Osteoblast (primary cell): ENCODE data around the gene GNAT2. TPM values are rescaled to one million over a fixed set of nuclear protein-coding genes. Genes with fewer than 3 reads are reported as not detected.
A peak's percentile ranks its signal among the peaks of the same experiment; 100 is the strongest.

ENCODE experiments used
- DNase-seq: peaks from one replicate; pipeline ENCODE4 v3.0.0; 2011; ENCODE audit warnings: low spot score, mixed read lengths; ENCODE audit not compliant: insufficient read length; ENCODE audit errors: missing footprints
- H2AFZ ChIP-seq: 2 replicates; pipeline ENCODE4 v1.6.0; 2011; ENCODE audit warnings: mild to moderate bottlenecking, low read length
- H3K27ac ChIP-seq: 2 replicates; pipeline ENCODE4 v1.5.1; 2011; ENCODE audit warnings: mild to moderate bottlenecking, low read depth, low read length, moderate library complexity
- H3K27me3 ChIP-seq: 2 replicates; pipeline ENCODE4 v1.6.0; 2012; ENCODE audit warnings: mild to moderate bottlenecking, control low read depth, inconsistent platforms, low read length, moderate library complexity; ENCODE audit not compliant: insufficient read depth
- H3K36me3 ChIP-seq: 2 replicates; pipeline ENCODE4 v1.5.1; 2011; ENCODE audit warnings: mild to moderate bottlenecking, low read length, control low read depth, moderate library complexity; ENCODE audit not compliant: insufficient read depth
- H3K4me1 ChIP-seq: 2 replicates; pipeline ENCODE4 v1.5.1; 2011; ENCODE audit warnings: mild to moderate bottlenecking, low read length, control low read depth, moderate library complexity; ENCODE audit not compliant: insufficient read depth
- H3K4me2 ChIP-seq: 2 replicates; pipeline ENCODE4 v1.6.0; 2011; ENCODE audit warnings: mild to moderate bottlenecking, low read length; ENCODE audit not compliant: insufficient read depth
- H3K4me3 ChIP-seq: fragments of 200-600 bp; sonication (generic); 3 replicates; pipeline ENCODE4 v1.5.1; 2012; ENCODE audit warnings: mild to moderate bottlenecking, low read length, inconsistent platforms; ENCODE audit not compliant: insufficient read depth
- H3K79me2 ChIP-seq: 2 replicates; pipeline ENCODE4 v1.6.0; 2012; ENCODE audit warnings: mild to moderate bottlenecking, low read length, control low read depth, inconsistent platforms; ENCODE audit not compliant: insufficient read depth
- H3K9me3 ChIP-seq: 2 replicates; pipeline ENCODE4 v1.5.1; 2011; ENCODE audit warnings: low read depth, low read length, control low read depth
- H4K20me1 ChIP-seq: 2 replicates; pipeline ENCODE4 v1.6.0; 2012; ENCODE audit warnings: mild to moderate bottlenecking, low read length, control low read depth; ENCODE audit not compliant: insufficient read depth
- CTCF ChIP-seq: IDR thresholded peaks from 2 replicates; pipeline ENCODE4 v1.5.1; 2011; ENCODE audit warnings: mild to moderate bottlenecking, low read depth, low read length, moderate library complexity; ENCODE audit errors: extremely low read depth
- total RNA-seq: library from RNA; depleted of rRNA; stranded (reverse); fragments of >200 nt; gene quantifications from 2 replicates; pipeline ENCODE4 v1.2.3, GENCODE V29; 2012

Gene GNAT2
- total RNA-seq, 1 donor, result 0.72 TPM

GRCh38 chr1:109613361-109614147 is 5.9 kb downstream of the GNAT2 start:
- H3K79me2 ChIP-seq, result no peaks in the 10 kb centered on the region
- peaks cover 36% of the 10 kb centered on the region for H3K4me1 ChIP-seq
- no peak overlapping the region for H2AFZ ChIP-seq
- H3K4me2 ChIP-seq, result peak overlapping the region; percentile 1
- peak; percentile 34 for DNase-seq
- no peaks in the 10 kb centered on the region for H3K27me3 ChIP-seq
- H3K36me3 ChIP-seq, result no peaks in the 10 kb centered on the region
- no peak for TF ChIP-seq CTCF
- no peak overlapping the region for H3K4me3 ChIP-seq
- no peaks in the 10 kb centered on the region for H3K9me3 ChIP-seq
- H3K27ac ChIP-seq, result no peak overlapping the region
- H4K20me1 ChIP-seq, result no peaks in the 10 kb centered on the region

GRCh38 chr1:109611308-109611990 is 8.0 kb downstream of the GNAT2 start:
- H3K9me3 ChIP-seq, result no peaks in the 10 kb centered on the region
- DNase-seq, result no peak
- H3K4me2 ChIP-seq, result no peak overlapping the region
- no peaks in the 10 kb centered on the region for H3K36me3 ChIP-seq
- no peak overlapping the region for H3K27ac ChIP-seq
- no peak overlapping the region for H3K4me3 ChIP-seq
- no peaks in the 10 kb centered on the region for H3K79me2 ChIP-seq
- no peaks in the 10 kb centered on the region for H3K27me3 ChIP-seq
- H3K4me1 ChIP-seq, result peaks cover 23% of the 10 kb centered on the region
- no peak overlapping the region for H2AFZ ChIP-seq
- no peak for TF ChIP-seq CTCF
- no peaks in the 10 kb centered on the region for H4K20me1 ChIP-seq

GRCh38 chr1:109610609-109611307 is 8.7 kb downstream of the GNAT2 start:
- Histone ChIP-seq H3K36me3 (no peaks in the 10 kb centered on the region), H3K79me2 (no peaks in the 10 kb centered on the region), H4K20me1 (no peaks in the 10 kb centered on the region), H3K9me3 (no peaks in the 10 kb centered on the region), H3K27me3 (no peaks in the 10 kb centered on the region), H2AFZ (no peak overlapping the region), H3K27ac (peak overlapping the region; percentile 47), H3K4me1 (peaks cover 23% of the 10 kb centered on the region), H3K4me3 (no peak overlapping the region), H3K4me2 (peak overlapping the region; percentile 17)
- DNase-seq, result no peak
- no peak for TF ChIP-seq CTCF

GRCh38 chr1:109609881-109610280 is 9.5 kb downstream of the GNAT2 start:
- Histone ChIP-seq H4K20me1 (no peaks in the 10 kb centered on the region), H3K36me3 (no peaks in the 10 kb centered on the region), H3K4me2 (no peak overlapping the region), H2AFZ (no peak overlapping the region), H3K27me3 (no peaks in the 10 kb centered on the region), H3K4me3 (no peak overlapping the region), H3K79me2 (no peaks in the 10 kb centered on the region), H3K27ac (peak overlapping the region; percentile 47), H3K9me3 (no peaks in the 10 kb centered on the region), H3K4me1 (peaks cover 23% of the 10 kb centered on the region)
- no peak for DNase-seq
- no peak for TF ChIP-seq CTCF
